Neural cell (in vitro differentiated cells): Measurements from ENCODE around the gene LILRB4. TPM values are rescaled to one million over a fixed set of nuclear protein-coding genes. Genes with fewer than 3 reads are reported as not detected.

Experiments
- H2AFZ ChIP-seq: fragments of 200-600, 300-800 bp; sonication (generic), shearing (Covaris generic); 2 replicates; pipeline ENCODE4 v1.6.0; 2014; ENCODE audit warnings: low read depth, mild to moderate bottlenecking, antibody characterized with exemption, low read length, moderate library complexity
- H3F3A ChIP-seq: fragments of 200-600 bp; shearing (Covaris generic); 2 replicates; pipeline ENCODE4 v1.6.1; 2016; ENCODE audit warnings: mild to moderate bottlenecking, moderate library complexity, mixed read lengths, antibody characterized with exemption, low read length; ENCODE audit not compliant: insufficient read depth, poor library complexity, severe bottlenecking
- H3K27ac ChIP-seq: fragments of 200-600, 300-800 bp; sonication (generic), shearing (Covaris generic); 2 replicates; pipeline ENCODE4 v1.5.1; 2014; ENCODE audit warnings: mild to moderate bottlenecking, low read length, moderate library complexity
- H3K27me3 ChIP-seq: fragments of 300-800, 200-600 bp; sonication (generic), shearing (Covaris generic); 2 replicates; pipeline ENCODE4 v1.6.0; 2014; ENCODE audit warnings: mild to moderate bottlenecking, low read depth, low read length, moderate library complexity; ENCODE audit not compliant: insufficient read depth
- H3K36me3 ChIP-seq: fragments of 300-800, 200-600 bp; sonication (generic), shearing (Covaris generic); 2 replicates; pipeline ENCODE4 v1.5.1; 2014; ENCODE audit warnings: mild to moderate bottlenecking, antibody characterized with exemption, low read length, moderate library complexity; ENCODE audit not compliant: insufficient read depth
- H3K4me2 ChIP-seq: fragments of 300-800, 200-600 bp; sonication (generic), shearing (Covaris generic); 2 replicates; pipeline ENCODE4 v1.6.0; 2014; ENCODE audit warnings: mild to moderate bottlenecking, low read length
- H3K4me3 ChIP-seq: fragments of 300-800, 200-600 bp; sonication (generic), shearing (Covaris generic); 2 replicates; pipeline ENCODE4 v1.5.1; 2014; ENCODE audit warnings: mild to moderate bottlenecking, low read length, moderate library complexity
- H3K79me2 ChIP-seq: fragments of 200-600 bp; shearing (Covaris generic); replicated peaks from 2 replicates; pipeline ENCODE4 v1.6.0; 2014; ENCODE audit warnings: mild to moderate bottlenecking, low read length, moderate library complexity; ENCODE audit not compliant: insufficient read depth
- H3K9ac ChIP-seq: fragments of 300-800, 200-600 bp; sonication (generic), shearing (Covaris generic); 2 replicates; pipeline ENCODE4 v1.6.1; 2016; ENCODE audit warnings: mild to moderate bottlenecking, low read length, mixed read lengths
- H3K9me2 ChIP-seq: fragments of 200-600 bp; shearing (Covaris generic); 2 replicates; pipeline ENCODE4 v1.6.1; 2016; ENCODE audit warnings: mild to moderate bottlenecking, low read length, mixed read lengths; ENCODE audit not compliant: insufficient read depth
- H3K9me3 ChIP-seq: fragments of 200-600, 300-800 bp; sonication (generic), shearing (Covaris generic); 2 replicates; pipeline ENCODE4 v1.6.1; 2016; ENCODE audit warnings: mild to moderate bottlenecking, mixed run types, low read length, moderate library complexity, mixed read lengths
- H4K20me1 ChIP-seq: fragments of 200-600 bp; shearing (Covaris generic); 2 replicates; pipeline ENCODE4 v1.6.1; 2016; ENCODE audit warnings: mild to moderate bottlenecking, mixed run types; ENCODE audit not compliant: insufficient read depth
- EP300 ChIP-seq: fragments of 450-650 bp; conservative IDR thresholded peaks from 2 replicates; pipeline ENCODE4 v1.6.1; 2014; ENCODE audit warnings: antibody characterized with exemption, mild to moderate bottlenecking, moderate library complexity; ENCODE audit not compliant: poor library complexity, severe bottlenecking
- EZH2 ChIP-seq: fragments of 200-600, 300-800 bp; shearing (Covaris generic), sonication (generic); IDR thresholded peaks from 2 replicates; pipeline ENCODE4 v1.6.1; 2014; ENCODE audit warnings: antibody characterized with exemption, low read length, borderline replicate concordance, mild to moderate bottlenecking; ENCODE audit not compliant: insufficient read depth, poor library complexity, severe bottlenecking
- MXI1 ChIP-seq: fragments of 450-650 bp; conservative IDR thresholded peaks from 2 replicates; pipeline ENCODE4 v1.6.1; 2014; ENCODE audit warnings: antibody characterized with exemption, mild to moderate bottlenecking; ENCODE audit not compliant: poor library complexity, severe bottlenecking
- POLR2AphosphoS5 ChIP-seq: IDR thresholded peaks from 2 replicates; pipeline ENCODE4 v1.6.1; 2012
- RAD21 ChIP-seq: fragments of 450-650 bp; conservative IDR thresholded peaks from 2 replicates; pipeline ENCODE4 v1.6.1; 2014; ENCODE audit warnings: antibody characterized with exemption, mild to moderate bottlenecking, moderate library complexity
- SMC3 ChIP-seq: fragments of 450-650 bp; conservative IDR thresholded peaks from 2 replicates; pipeline ENCODE4 v1.6.1; 2014; ENCODE audit warnings: antibody characterized with exemption, mild to moderate bottlenecking, moderate library complexity; ENCODE audit not compliant: poor library complexity
- TAF1 ChIP-seq: IDR thresholded peaks from 2 replicates; pipeline ENCODE4 v1.6.1; 2012; ENCODE audit warnings: low read depth
- polyA plus RNA-seq: library from polyadenylated mRNA; depleted of rRNA; stranded (reverse); fragments of >200 nt; gene quantifications from 2 replicates; pipeline ENCODE4 v1.2.3, GENCODE V29; 2014
- TF ChIP-seq, protein P1 (sequence below): fragments of 450-650 bp; IDR thresholded peaks from 2 replicates; pipeline ENCODE4 v1.5.1; 2014; ENCODE audit warnings: antibody characterized with exemption, mild to moderate bottlenecking, moderate library complexity; ENCODE audit not compliant: poor library complexity, severe bottlenecking
- TF ChIP-seq, protein P2 (sequence below): IDR thresholded peaks from 2 replicates; pipeline ENCODE4 v1.6.1; 2012; ENCODE audit warnings: borderline replicate concordance

The LILRB4 gene
- polyA plus RNA-seq, 1 donor from 2014 or later, result not detected

DNA sequence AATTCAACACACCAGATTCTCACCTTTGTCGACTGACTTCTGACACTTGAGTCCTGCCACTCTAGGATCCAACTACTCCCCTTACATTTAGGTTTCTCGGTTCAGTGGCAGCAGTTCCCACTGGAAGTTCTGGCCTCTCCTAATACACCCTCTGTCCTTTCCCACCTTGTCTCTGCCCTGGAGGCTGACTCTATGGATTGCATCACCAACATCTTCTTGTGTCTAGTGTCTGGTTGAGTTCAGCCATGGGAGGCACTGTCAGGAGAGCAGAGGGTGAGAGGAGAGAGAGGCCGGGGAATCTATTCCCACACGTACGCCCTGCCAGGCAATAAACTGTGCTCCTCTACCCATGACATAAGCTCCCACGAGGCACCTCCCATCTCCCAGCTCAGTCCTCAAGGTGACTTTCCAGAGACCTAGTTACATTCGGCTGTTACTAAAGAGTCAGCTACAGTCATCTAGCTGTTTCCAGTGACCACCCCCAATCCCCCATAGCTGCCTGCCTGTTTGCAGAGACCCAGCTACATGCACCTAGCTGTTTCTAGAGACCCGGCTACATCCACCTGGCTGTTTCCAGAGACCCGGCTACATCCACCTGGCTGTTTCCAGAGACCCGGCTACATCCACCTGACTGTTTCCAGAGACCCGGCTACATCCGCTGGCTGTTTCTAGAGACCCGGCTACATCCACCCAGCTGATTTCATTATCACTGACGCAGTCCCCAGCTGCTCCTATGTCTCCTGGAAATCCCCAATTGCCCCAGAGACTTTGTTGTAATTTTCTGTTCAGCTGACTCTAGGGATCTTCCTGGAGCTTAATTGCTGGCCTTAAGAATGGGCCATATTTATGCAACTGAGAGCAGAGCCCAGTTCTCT lies 8.1 kb upstream of the LILRB4 start:
- Histone ChIP-seq H2AFZ (no peak overlapping the region), H3K9me3 (no peaks in the 10 kb centered on the region), H3F3A (no peaks in the 10 kb centered on the region), H3K36me3 (no peaks in the 10 kb centered on the region), H3K79me2 (no peaks in the 10 kb centered on the region), H3K9ac (no peak overlapping the region), H3K27ac (no peak overlapping the region), H3K4me2 (no peak overlapping the region), H3K4me3 (no peak overlapping the region), H4K20me1 (no peaks in the 10 kb centered on the region), H3K9me2 (no peaks in the 10 kb centered on the region), H3K27me3 (no peaks in the 10 kb centered on the region)
- no peak for TF ChIP-seq RAD21

DNA sequence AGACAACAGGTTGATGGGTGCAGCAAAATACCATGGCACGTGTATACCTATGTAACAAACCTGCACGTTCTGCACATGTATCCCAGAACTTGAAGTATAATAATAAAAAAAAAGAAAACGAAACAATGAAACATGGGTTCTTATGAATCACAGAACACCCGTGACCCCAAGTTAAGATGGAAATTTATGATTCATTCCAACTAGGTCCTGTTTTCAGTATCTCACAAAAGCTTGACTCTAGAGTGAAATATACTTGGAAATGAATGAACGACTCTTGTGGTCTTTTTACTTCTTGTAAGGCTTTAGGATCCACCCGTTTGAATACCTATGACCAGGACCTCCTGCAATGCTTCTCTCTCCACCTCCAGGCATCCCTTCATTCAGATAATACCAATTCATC lies 3.5 kb upstream of the LILRB4 start:
- no peaks in the 10 kb centered on the region for H3K79me2 ChIP-seq
- no peaks in the 10 kb centered on the region for H3K9me3 ChIP-seq
- no peak overlapping the region for H3K4me3 ChIP-seq
- H2AFZ ChIP-seq, result no peak overlapping the region
- no peaks in the 10 kb centered on the region for H3K27me3 ChIP-seq
- H3K4me2 ChIP-seq, result no peak overlapping the region
- no peaks in the 10 kb centered on the region for H3F3A ChIP-seq
- TF ChIP-seq EP300, result no peak
- no peak for TF ChIP-seq SMC3
- no peak for TF ChIP-seq EZH2
- TF ChIP-seq TAF1, result no peak
- no peak for TF ChIP-seq MXI1
- TF ChIP-seq, protein P1, sequence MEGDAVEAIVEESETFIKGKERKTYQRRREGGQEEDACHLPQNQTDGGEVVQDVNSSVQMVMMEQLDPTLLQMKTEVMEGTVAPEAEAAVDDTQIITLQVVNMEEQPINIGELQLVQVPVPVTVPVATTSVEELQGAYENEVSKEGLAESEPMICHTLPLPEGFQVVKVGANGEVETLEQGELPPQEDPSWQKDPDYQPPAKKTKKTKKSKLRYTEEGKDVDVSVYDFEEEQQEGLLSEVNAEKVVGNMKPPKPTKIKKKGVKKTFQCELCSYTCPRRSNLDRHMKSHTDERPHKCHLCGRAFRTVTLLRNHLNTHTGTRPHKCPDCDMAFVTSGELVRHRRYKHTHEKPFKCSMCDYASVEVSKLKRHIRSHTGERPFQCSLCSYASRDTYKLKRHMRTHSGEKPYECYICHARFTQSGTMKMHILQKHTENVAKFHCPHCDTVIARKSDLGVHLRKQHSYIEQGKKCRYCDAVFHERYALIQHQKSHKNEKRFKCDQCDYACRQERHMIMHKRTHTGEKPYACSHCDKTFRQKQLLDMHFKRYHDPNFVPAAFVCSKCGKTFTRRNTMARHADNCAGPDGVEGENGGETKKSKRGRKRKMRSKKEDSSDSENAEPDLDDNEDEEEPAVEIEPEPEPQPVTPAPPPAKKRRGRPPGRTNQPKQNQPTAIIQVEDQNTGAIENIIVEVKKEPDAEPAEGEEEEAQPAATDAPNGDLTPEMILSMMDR, result no peak
- no peak for TF ChIP-seq RAD21
- no peak for TF ChIP-seq POLR2AphosphoS5
- TF ChIP-seq, protein P2, sequence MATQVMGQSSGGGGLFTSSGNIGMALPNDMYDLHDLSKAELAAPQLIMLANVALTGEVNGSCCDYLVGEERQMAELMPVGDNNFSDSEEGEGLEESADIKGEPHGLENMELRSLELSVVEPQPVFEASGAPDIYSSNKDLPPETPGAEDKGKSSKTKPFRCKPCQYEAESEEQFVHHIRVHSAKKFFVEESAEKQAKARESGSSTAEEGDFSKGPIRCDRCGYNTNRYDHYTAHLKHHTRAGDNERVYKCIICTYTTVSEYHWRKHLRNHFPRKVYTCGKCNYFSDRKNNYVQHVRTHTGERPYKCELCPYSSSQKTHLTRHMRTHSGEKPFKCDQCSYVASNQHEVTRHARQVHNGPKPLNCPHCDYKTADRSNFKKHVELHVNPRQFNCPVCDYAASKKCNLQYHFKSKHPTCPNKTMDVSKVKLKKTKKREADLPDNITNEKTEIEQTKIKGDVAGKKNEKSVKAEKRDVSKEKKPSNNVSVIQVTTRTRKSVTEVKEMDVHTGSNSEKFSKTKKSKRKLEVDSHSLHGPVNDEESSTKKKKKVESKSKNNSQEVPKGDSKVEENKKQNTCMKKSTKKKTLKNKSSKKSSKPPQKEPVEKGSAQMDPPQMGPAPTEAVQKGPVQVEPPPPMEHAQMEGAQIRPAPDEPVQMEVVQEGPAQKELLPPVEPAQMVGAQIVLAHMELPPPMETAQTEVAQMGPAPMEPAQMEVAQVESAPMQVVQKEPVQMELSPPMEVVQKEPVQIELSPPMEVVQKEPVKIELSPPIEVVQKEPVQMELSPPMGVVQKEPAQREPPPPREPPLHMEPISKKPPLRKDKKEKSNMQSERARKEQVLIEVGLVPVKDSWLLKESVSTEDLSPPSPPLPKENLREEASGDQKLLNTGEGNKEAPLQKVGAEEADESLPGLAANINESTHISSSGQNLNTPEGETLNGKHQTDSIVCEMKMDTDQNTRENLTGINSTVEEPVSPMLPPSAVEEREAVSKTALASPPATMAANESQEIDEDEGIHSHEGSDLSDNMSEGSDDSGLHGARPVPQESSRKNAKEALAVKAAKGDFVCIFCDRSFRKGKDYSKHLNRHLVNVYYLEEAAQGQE, result no peak
- no peaks in the 10 kb centered on the region for H4K20me1 ChIP-seq
- no peak overlapping the region for H3K9ac ChIP-seq
- H3K36me3 ChIP-seq, result no peaks in the 10 kb centered on the region
- H3K9me2 ChIP-seq, result no peaks in the 10 kb centered on the region
- no peak overlapping the region for H3K27ac ChIP-seq
